Tibial nerve (tissue), 3 donors: Measurements from ENCODE around the gene ABHD8.

Experiments
- POLR2A ChIP-seq, 2 donors: fragments of 450-650 bp; IDR thresholded peaks; one replicate each; pipeline ENCODE4 v1.6.1; 2017; ENCODE audit warnings: antibody characterized with exemption in 2 of 2, mild to moderate bottlenecking in 2 of 2, moderate library complexity in 2 of 2
- TF ChIP-seq, protein P1 (sequence below), 5 experiments: fragments of 200-600 bp in 3 of 5; fragments of 450-650 bp in 2 of 5; sonication (generic) in 3 of 5; IDR thresholded peaks; one replicate each; pipeline ENCODE4 v1.5.1; 2016 to 2019; ENCODE audit warnings: antibody characterized with exemption in 5 of 5, mild to moderate bottlenecking in 3 of 5, moderate library complexity in 2 of 5

DNA sequence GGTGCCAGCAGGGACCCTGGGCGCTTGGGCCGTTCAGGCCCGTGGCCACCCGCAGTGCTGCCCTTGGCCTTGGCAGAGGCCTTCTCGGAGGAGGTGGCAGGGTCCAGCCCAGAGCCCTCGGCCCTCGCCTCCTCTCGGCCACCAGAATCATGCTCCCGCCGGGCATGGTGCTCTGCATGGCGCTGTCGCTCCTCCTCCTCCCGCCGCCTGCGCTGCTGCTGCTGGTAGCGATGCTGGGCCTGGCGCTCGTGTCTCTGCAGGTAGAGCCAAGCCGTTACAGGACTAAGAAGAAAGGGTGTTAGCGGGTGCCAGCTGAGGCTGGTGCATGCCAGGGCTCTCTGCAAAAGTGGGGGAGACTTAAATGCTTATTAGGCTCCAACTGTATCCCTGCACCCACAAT is 21.9 kb upstream of the ABHD8 start:
- TF ChIP-seq, protein P1, sequence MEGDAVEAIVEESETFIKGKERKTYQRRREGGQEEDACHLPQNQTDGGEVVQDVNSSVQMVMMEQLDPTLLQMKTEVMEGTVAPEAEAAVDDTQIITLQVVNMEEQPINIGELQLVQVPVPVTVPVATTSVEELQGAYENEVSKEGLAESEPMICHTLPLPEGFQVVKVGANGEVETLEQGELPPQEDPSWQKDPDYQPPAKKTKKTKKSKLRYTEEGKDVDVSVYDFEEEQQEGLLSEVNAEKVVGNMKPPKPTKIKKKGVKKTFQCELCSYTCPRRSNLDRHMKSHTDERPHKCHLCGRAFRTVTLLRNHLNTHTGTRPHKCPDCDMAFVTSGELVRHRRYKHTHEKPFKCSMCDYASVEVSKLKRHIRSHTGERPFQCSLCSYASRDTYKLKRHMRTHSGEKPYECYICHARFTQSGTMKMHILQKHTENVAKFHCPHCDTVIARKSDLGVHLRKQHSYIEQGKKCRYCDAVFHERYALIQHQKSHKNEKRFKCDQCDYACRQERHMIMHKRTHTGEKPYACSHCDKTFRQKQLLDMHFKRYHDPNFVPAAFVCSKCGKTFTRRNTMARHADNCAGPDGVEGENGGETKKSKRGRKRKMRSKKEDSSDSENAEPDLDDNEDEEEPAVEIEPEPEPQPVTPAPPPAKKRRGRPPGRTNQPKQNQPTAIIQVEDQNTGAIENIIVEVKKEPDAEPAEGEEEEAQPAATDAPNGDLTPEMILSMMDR (IDR thresholded peaks at IDR 0.05) = no peak
- TF ChIP-seq POLR2A (IDR thresholded peaks at IDR 0.05) = no peak
